GM23248 (cell line): Measurements from ENCODE around the gene BMPR1B. TPM values are rescaled to one million over a fixed set of nuclear protein-coding genes. Genes with fewer than 3 reads are reported as not detected.
"Not testable (repeated sequence)": the region's sequence is repeated elsewhere in the genome, so short reads cannot be mapped to it uniquely, and the experiment has no call there.

Experiments
- DNase-seq: peaks from one replicate; pipeline ENCODE4 v3.0.0-alpha.2; 2015
- H2AFZ ChIP-seq: fragments of 200-600 bp; sonication (generic); 2 replicates; pipeline ENCODE4 v1.6.1; 2016; ENCODE audit warnings: antibody characterized with exemption
- H3F3A ChIP-seq: fragments of 200-600 bp; sonication (generic); 2 replicates; pipeline ENCODE4 v1.6.1; 2016; ENCODE audit warnings: mild to moderate bottlenecking, antibody characterized with exemption, mixed run types; ENCODE audit not compliant: insufficient read depth
- H3K27ac ChIP-seq: fragments of 200-600 bp; sonication (generic); 2 replicates; pipeline ENCODE4 v1.5.1; 2016; ENCODE audit warnings: mild to moderate bottlenecking
- H3K27me3 ChIP-seq: fragments of 200-600 bp; sonication (generic); replicated peaks from 2 replicates; pipeline ENCODE4 v1.6.1; 2016; ENCODE audit warnings: mild to moderate bottlenecking; ENCODE audit not compliant: insufficient read depth
- H3K36me3 ChIP-seq: fragments of 200-600 bp; sonication (generic); 2 replicates; pipeline ENCODE4 v1.6.1; 2016; ENCODE audit warnings: low read depth, mild to moderate bottlenecking
- H3K4me1 ChIP-seq: fragments of 200-600 bp; sonication (generic); 2 replicates; pipeline ENCODE4 v1.6.1; 2016; ENCODE audit warnings: mild to moderate bottlenecking; ENCODE audit not compliant: insufficient read depth
- H3K4me2 ChIP-seq: fragments of 200-600 bp; sonication (generic); one replicate; pipeline ENCODE4 v1.6.1; 2016; ENCODE audit warnings: mild to moderate bottlenecking; ENCODE audit not compliant: unreplicated experiment
- H3K4me3 ChIP-seq: fragments of 200-600 bp; sonication (generic); 2 replicates; pipeline ENCODE4 v1.5.1; 2016; ENCODE audit warnings: mild to moderate bottlenecking
- H3K79me2 ChIP-seq: fragments of 200-600 bp; sonication (generic); 2 replicates; pipeline ENCODE4 v1.6.1; 2016; ENCODE audit warnings: mild to moderate bottlenecking; ENCODE audit not compliant: insufficient read depth
- H3K9ac ChIP-seq: fragments of 200-600 bp; sonication (generic); 2 replicates; pipeline ENCODE4 v1.6.1; 2016; ENCODE audit warnings: mild to moderate bottlenecking
- H3K9me2 ChIP-seq: fragments of 200-600 bp; sonication (generic); 2 replicates; pipeline ENCODE4 v1.6.1; 2016; ENCODE audit warnings: mixed run types, mild to moderate bottlenecking, moderate library complexity; ENCODE audit not compliant: insufficient read depth
- H3K9me3 ChIP-seq: fragments of 200-600 bp; sonication (generic); one replicate; pipeline ENCODE4 v1.6.1; 2017; ENCODE audit warnings: low read depth
- H4K20me1 ChIP-seq: fragments of 200-600 bp; sonication (generic); 2 replicates; pipeline ENCODE4 v1.6.0; 2016; ENCODE audit not compliant: insufficient read depth
- EZH2 ChIP-seq: fragments of 200-600 bp; sonication (generic); IDR thresholded peaks from 2 replicates; pipeline ENCODE4 v1.6.1; 2018; ENCODE audit warnings: antibody characterized with exemption, mild to moderate bottlenecking; ENCODE audit not compliant: insufficient read depth, poor library complexity, severe bottlenecking
- EZH2phosphoT487 ChIP-seq: fragments of 200-600 bp; sonication (generic); IDR thresholded peaks from 2 replicates; pipeline ENCODE4 v1.6.1; 2018; ENCODE audit warnings: antibody characterized with exemption, moderate library complexity, mild to moderate bottlenecking, low read depth; ENCODE audit not compliant: insufficient read depth
- WGBS, 2 experiments: methylation state at CpG; one replicate each; pipeline ENCODE4 v1.1.6; 2015 to 2017; ENCODE audit warnings: low lambda C conversion rate in 2 of 2, low coverage in 1 of 2; ENCODE audit errors: missing lambda C conversion rate in 2 of 2; 5-methylcytosine and 5-hydroxymethylcytosine counted together
- in situ Hi-C: fragments of 300-500 bp; cut with MboI; formaldehyde crosslinking; loops from 2 replicates; pipeline ENCODE4 v1.15.0; 2020
- polyA plus RNA-seq: library from polyadenylated mRNA; unstranded; fragments of >200 nt; fragmentation: Nextera tagmentation; extraction: Ambion mirVana; gene quantifications from 2 replicates; pipeline ENCODE4 v1.2.1, GENCODE V29; 2016
- total RNA-seq: library from RNA; depleted of rRNA; stranded (reverse); fragments of >200 nt; shearing (Covaris generic); gene quantifications from 2 replicates; pipeline ENCODE4 v1.2.3, GENCODE V29; 2014

BMPR1B gene
- total and polyA plus RNA-seq, 2 experiments from 2014 or later, result 0.60 to 0.76 TPM

- no peak overlapping the region for H3K27ac ChIP-seq
- no peaks in the 10 kb centered on the region for H3K79me2 ChIP-seq
- peaks cover 8% of the 10 kb centered on the region for H3K4me1 ChIP-seq
- H3K9me2 ChIP-seq, result no peaks in the 10 kb centered on the region
- H2AFZ ChIP-seq, result no peak overlapping the region
- H3K9me3 ChIP-seq, result no peaks in the 10 kb centered on the region
- H3K27me3 ChIP-seq, result no peaks in the 10 kb centered on the region
- H3F3A ChIP-seq, result peaks cover 14% of the 10 kb centered on the region
- DNase-seq, result peak; percentile 82
- no peak for TF ChIP-seq EZH2phosphoT487
- TF ChIP-seq EZH2, result no peak
- H3K4me3 ChIP-seq, result no peak overlapping the region
- no peak overlapping the region for H3K9ac ChIP-seq
- in situ Hi-C loops, result loop anchor here (25.0 kb wide), 1 partner anchor 713 kb away; no protein-coding TSS in a partner anchor
- no peaks in the 10 kb centered on the region for H3K36me3 ChIP-seq
- no peak overlapping the region for H3K4me2 ChIP-seq
- WGBS, 2 experiments, result 51 to 65% methylated on average over 4 of the region's 4 CpGs
- no peaks in the 10 kb centered on the region for H4K20me1 ChIP-seq
These were observed 367.2 kb downstream of the BMPR1B start for GRCh38 chr4:95124906-95125504.

- TF ChIP-seq EZH2phosphoT487, result no peak
- TF ChIP-seq EZH2, result no peak
- Histone ChIP-seq H3K9ac (no peak overlapping the region), H3F3A (peaks cover 21% of the 10 kb centered on the region), H3K9me2 (no peaks in the 10 kb centered on the region), H4K20me1 (no peaks in the 10 kb centered on the region), H3K4me2 (peak overlapping the region; percentile 80), H3K4me1 (peaks cover 16% of the 10 kb centered on the region), H3K4me3 (no peak overlapping the region), H3K79me2 (no peaks in the 10 kb centered on the region), H3K36me3 (no peaks in the 10 kb centered on the region), H3K27me3 (no peaks in the 10 kb centered on the region), H2AFZ (no peak overlapping the region), H3K9me3 (no peaks in the 10 kb centered on the region), H3K27ac (no peak overlapping the region)
- WGBS, 2 experiments, result 84 to 95% methylated on average over 3 to 4 of the region's 4 CpGs
- DNase-seq, result peak; percentile 2
- in situ Hi-C loops, result no loop called here
These were observed 371.3 kb downstream of the BMPR1B start for GRCh38 chr4:95129031-95129430.

GRCh38 chr4:95129821-95130311 is 372.1 kb downstream of the BMPR1B start:
- peak; percentile 99 for DNase-seq
- no peaks in the 10 kb centered on the region for H3K9me2 ChIP-seq
- H4K20me1 ChIP-seq, result no peaks in the 10 kb centered on the region
- 0 out of 2 replicates have a peak overlapping the region, but pooled peaks have one; percentile 30 for H3K9ac ChIP-seq
- H3K4me1 ChIP-seq, result peaks cover 16% of the 10 kb centered on the region
- 1% methylated on average over 7 of the region's 7 CpGs for WGBS, 2 experiments
- peak overlapping the region; percentile 54 for H3K4me3 ChIP-seq
- H3K27ac ChIP-seq, result peak overlapping the region; percentile 64
- H3K4me2 ChIP-seq, result peak overlapping the region; percentile 80
- no peak for TF ChIP-seq EZH2phosphoT487
- no peak for TF ChIP-seq EZH2
- no peaks in the 10 kb centered on the region for H3K27me3 ChIP-seq
- H2AFZ ChIP-seq, result no peak overlapping the region
- H3K36me3 ChIP-seq, result no peaks in the 10 kb centered on the region
- H3K79me2 ChIP-seq, result no peaks in the 10 kb centered on the region
- in situ Hi-C loops, result no loop called here
- peaks cover 21% of the 10 kb centered on the region for H3F3A ChIP-seq
- H3K9me3 ChIP-seq, result no peaks in the 10 kb centered on the region

- 85 to 88% methylated on average over 4 of the region's 4 CpGs for WGBS, 2 experiments
- in situ Hi-C loops, H3K27ac ChIP-seq, H3K4me2 ChIP-seq, H3K9me3 ChIP-seq, H4K20me1 ChIP-seq, H3K36me3 ChIP-seq, H3K4me3 ChIP-seq, H3K79me2 ChIP-seq, H3K9me2 ChIP-seq, H2AFZ ChIP-seq, H3K27me3 ChIP-seq, DNase-seq, H3K9ac ChIP-seq: not testable (repeated sequence)
- H3K4me1 ChIP-seq, result peaks cover 16% of the 10 kb centered on the region
- peaks cover 15% of the 10 kb centered on the region for H3F3A ChIP-seq
These were observed 376.3 kb downstream of the BMPR1B start for GRCh38 chr4:95134016-95134415.

GRCh38 chr4:95139424-95139823 is 381.7 kb downstream of the BMPR1B start:
- in situ Hi-C loops, H2AFZ ChIP-seq, H3K36me3 ChIP-seq, H3K27ac ChIP-seq, H3K4me2 ChIP-seq, H3K27me3 ChIP-seq, H3K4me1 ChIP-seq, H3K9me3 ChIP-seq, H4K20me1 ChIP-seq, H3K9ac ChIP-seq, H3F3A ChIP-seq, DNase-seq, H3K9me2 ChIP-seq, H3K4me3 ChIP-seq, H3K79me2 ChIP-seq: not testable (repeated sequence)
- WGBS, 2 experiments, result 84 to 86% methylated on average over 14 of the region's 14 CpGs
